ENCODE data around the gene CCDC170. TPM values are rescaled to one million over a fixed set of nuclear protein-coding genes. Genes with fewer than 3 reads are reported as not detected.

The CCDC170 gene

GRCh38 chr6:151670116-151670515, 176.3 kb downstream of the CCDC170 start:
- no peaks in the 10 kb centered on the region for H3K36me3 ChIP-seq (ENCODE audit: control insufficient read depth in 1 of 2, insufficient read depth in 2 of 2, low read depth in 1 of 2, low read length in 2 of 2)
- no peak overlapping the region for H3K4me2 ChIP-seq (ENCODE audit: low read length, poor library complexity, severe bottlenecking)
- H3K9me3 ChIP-seq (ENCODE audit: control insufficient read depth, low read length), result no peaks in the 10 kb centered on the region
- H2BK120ac ChIP-seq (ENCODE audit: low read depth, low read length), result no peak overlapping the region
- no peak overlapping the region for H2AK5ac ChIP-seq (ENCODE audit: low read length, severe bottlenecking)
- H3K27me3 ChIP-seq (ENCODE audit: control insufficient read depth in 1 of 2, insufficient read depth in 1 of 2, low read length in 2 of 2), result no peaks in the 10 kb centered on the region
- H3K27ac ChIP-seq (ENCODE audit: low read length, poor library complexity, severe bottlenecking), result no peak overlapping the region
- no peak overlapping the region for H4K8ac ChIP-seq (ENCODE audit: low read length)
- WGBS, result 89% methylated on average over 7 of the region's 8 CpGs
- H3K4me1 ChIP-seq (ENCODE audit: control insufficient read depth, insufficient read depth, low read depth, low read length), result no peaks in the 10 kb centered on the region
- H2BK15ac ChIP-seq (ENCODE audit: low read depth, poor library complexity, severe bottlenecking), result no peak overlapping the region
- no peak overlapping the region for H3K4ac ChIP-seq (ENCODE audit: low read depth in 1 of 2, low read length in 2 of 2)
- no peak overlapping the region for H2AFZ ChIP-seq (ENCODE audit: low read depth, low read length)
- no peak overlapping the region for H3K14ac ChIP-seq (ENCODE audit: low read length in 2 of 2)
- no peak overlapping the region for H2BK5ac ChIP-seq (ENCODE audit: low read depth, low read length, poor library complexity, severe bottlenecking)
- H3K9ac ChIP-seq (ENCODE audit: low read length), result no peak overlapping the region
- no peak overlapping the region for H2BK12ac ChIP-seq (ENCODE audit: low read length in 2 of 2)
- no peak overlapping the region for H3K23ac ChIP-seq (ENCODE audit: low read length in 2 of 2)
- no peak overlapping the region for H3K4me3 ChIP-seq (ENCODE audit: insufficient read depth in 1 of 2, low read depth in 1 of 2, low read length in 2 of 2)
- H4K91ac ChIP-seq (ENCODE audit: low read length), result no peak overlapping the region
- no peak for DNase-seq
- no peaks in the 10 kb centered on the region for H3K79me1 ChIP-seq (replicated peaks; ENCODE audit: low read length, poor library complexity, severe bottlenecking)
- H3K18ac ChIP-seq (ENCODE audit: low read depth in 1 of 2, low read length in 2 of 2), result no peak overlapping the region

Small RNAs within 50 kb of the gene (small RNA-seq; reads per million reads assigned to genes)
- not detected for gene RNU6-813P (ENCODE audit: low read depth)

All from mesenchymal stem cell (in vitro differentiated cells and primary cell).